Neural cell (in vitro differentiated cells): ENCODE results near the gene METTL8.

Experiments used
- EP300 ChIP-seq: fragments of 450-650 bp; conservative IDR thresholded peaks from 2 replicates; pipeline ENCODE4 v1.6.1; 2014; ENCODE audit warnings: antibody characterized with exemption, mild to moderate bottlenecking, moderate library complexity; ENCODE audit not compliant: poor library complexity, severe bottlenecking
- EZH2 ChIP-seq: fragments of 200-600, 300-800 bp; shearing (Covaris generic), sonication (generic); IDR thresholded peaks from 2 replicates; pipeline ENCODE4 v1.6.1; 2014; ENCODE audit warnings: antibody characterized with exemption, low read length, borderline replicate concordance, mild to moderate bottlenecking; ENCODE audit not compliant: insufficient read depth, poor library complexity, severe bottlenecking
- MXI1 ChIP-seq: fragments of 450-650 bp; conservative IDR thresholded peaks from 2 replicates; pipeline ENCODE4 v1.6.1; 2014; ENCODE audit warnings: antibody characterized with exemption, mild to moderate bottlenecking; ENCODE audit not compliant: poor library complexity, severe bottlenecking
- POLR2AphosphoS5 ChIP-seq: IDR thresholded peaks from 2 replicates; pipeline ENCODE4 v1.6.1; 2012
- RAD21 ChIP-seq: fragments of 450-650 bp; conservative IDR thresholded peaks from 2 replicates; pipeline ENCODE4 v1.6.1; 2014; ENCODE audit warnings: antibody characterized with exemption, mild to moderate bottlenecking, moderate library complexity
- SMC3 ChIP-seq: fragments of 450-650 bp; conservative IDR thresholded peaks from 2 replicates; pipeline ENCODE4 v1.6.1; 2014; ENCODE audit warnings: antibody characterized with exemption, mild to moderate bottlenecking, moderate library complexity; ENCODE audit not compliant: poor library complexity
- TAF1 ChIP-seq: IDR thresholded peaks from 2 replicates; pipeline ENCODE4 v1.6.1; 2012; ENCODE audit warnings: low read depth
- TF ChIP-seq, protein P1 (sequence below): fragments of 450-650 bp; IDR thresholded peaks from 2 replicates; pipeline ENCODE4 v1.5.1; 2014; ENCODE audit warnings: antibody characterized with exemption, mild to moderate bottlenecking, moderate library complexity; ENCODE audit not compliant: poor library complexity, severe bottlenecking
- TF ChIP-seq, protein P2 (sequence below): IDR thresholded peaks from 2 replicates; pipeline ENCODE4 v1.6.1; 2012; ENCODE audit warnings: borderline replicate concordance

DNA sequence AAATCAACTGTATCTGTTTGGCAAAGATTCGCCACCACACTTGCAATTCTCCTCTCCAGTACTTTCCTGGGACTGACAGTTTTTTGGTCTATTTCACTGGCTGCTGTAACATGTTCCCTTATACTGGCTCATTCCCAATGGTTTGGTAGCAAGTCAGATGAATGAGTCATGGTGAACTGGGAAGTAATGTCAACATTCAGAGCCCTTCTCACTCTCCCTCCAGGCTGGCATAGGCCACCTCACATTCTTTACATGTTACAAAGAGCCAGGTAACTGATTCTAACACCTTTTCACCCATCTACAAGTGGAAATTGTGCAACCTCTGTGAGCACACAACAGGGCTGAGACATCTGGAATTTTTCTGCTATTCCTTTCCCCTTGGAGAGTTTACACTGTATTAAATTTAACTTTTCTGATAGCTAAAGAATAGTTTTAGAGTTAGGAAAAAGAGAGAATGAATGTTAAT, 161.8 kb downstream of the METTL8 start:
- no peak for TF ChIP-seq EP300
- TF ChIP-seq RAD21, result no peak
- TF ChIP-seq, protein P1, sequence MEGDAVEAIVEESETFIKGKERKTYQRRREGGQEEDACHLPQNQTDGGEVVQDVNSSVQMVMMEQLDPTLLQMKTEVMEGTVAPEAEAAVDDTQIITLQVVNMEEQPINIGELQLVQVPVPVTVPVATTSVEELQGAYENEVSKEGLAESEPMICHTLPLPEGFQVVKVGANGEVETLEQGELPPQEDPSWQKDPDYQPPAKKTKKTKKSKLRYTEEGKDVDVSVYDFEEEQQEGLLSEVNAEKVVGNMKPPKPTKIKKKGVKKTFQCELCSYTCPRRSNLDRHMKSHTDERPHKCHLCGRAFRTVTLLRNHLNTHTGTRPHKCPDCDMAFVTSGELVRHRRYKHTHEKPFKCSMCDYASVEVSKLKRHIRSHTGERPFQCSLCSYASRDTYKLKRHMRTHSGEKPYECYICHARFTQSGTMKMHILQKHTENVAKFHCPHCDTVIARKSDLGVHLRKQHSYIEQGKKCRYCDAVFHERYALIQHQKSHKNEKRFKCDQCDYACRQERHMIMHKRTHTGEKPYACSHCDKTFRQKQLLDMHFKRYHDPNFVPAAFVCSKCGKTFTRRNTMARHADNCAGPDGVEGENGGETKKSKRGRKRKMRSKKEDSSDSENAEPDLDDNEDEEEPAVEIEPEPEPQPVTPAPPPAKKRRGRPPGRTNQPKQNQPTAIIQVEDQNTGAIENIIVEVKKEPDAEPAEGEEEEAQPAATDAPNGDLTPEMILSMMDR, result no peak
- no peak for TF ChIP-seq POLR2AphosphoS5
- TF ChIP-seq EZH2, result no peak
- TF ChIP-seq TAF1, result no peak
- TF ChIP-seq, protein P2, sequence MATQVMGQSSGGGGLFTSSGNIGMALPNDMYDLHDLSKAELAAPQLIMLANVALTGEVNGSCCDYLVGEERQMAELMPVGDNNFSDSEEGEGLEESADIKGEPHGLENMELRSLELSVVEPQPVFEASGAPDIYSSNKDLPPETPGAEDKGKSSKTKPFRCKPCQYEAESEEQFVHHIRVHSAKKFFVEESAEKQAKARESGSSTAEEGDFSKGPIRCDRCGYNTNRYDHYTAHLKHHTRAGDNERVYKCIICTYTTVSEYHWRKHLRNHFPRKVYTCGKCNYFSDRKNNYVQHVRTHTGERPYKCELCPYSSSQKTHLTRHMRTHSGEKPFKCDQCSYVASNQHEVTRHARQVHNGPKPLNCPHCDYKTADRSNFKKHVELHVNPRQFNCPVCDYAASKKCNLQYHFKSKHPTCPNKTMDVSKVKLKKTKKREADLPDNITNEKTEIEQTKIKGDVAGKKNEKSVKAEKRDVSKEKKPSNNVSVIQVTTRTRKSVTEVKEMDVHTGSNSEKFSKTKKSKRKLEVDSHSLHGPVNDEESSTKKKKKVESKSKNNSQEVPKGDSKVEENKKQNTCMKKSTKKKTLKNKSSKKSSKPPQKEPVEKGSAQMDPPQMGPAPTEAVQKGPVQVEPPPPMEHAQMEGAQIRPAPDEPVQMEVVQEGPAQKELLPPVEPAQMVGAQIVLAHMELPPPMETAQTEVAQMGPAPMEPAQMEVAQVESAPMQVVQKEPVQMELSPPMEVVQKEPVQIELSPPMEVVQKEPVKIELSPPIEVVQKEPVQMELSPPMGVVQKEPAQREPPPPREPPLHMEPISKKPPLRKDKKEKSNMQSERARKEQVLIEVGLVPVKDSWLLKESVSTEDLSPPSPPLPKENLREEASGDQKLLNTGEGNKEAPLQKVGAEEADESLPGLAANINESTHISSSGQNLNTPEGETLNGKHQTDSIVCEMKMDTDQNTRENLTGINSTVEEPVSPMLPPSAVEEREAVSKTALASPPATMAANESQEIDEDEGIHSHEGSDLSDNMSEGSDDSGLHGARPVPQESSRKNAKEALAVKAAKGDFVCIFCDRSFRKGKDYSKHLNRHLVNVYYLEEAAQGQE, result no peak
- no peak for TF ChIP-seq MXI1
- no peak for TF ChIP-seq SMC3
